ENCODE data around the gene BCAP29.

Gene BCAP29

DNA sequence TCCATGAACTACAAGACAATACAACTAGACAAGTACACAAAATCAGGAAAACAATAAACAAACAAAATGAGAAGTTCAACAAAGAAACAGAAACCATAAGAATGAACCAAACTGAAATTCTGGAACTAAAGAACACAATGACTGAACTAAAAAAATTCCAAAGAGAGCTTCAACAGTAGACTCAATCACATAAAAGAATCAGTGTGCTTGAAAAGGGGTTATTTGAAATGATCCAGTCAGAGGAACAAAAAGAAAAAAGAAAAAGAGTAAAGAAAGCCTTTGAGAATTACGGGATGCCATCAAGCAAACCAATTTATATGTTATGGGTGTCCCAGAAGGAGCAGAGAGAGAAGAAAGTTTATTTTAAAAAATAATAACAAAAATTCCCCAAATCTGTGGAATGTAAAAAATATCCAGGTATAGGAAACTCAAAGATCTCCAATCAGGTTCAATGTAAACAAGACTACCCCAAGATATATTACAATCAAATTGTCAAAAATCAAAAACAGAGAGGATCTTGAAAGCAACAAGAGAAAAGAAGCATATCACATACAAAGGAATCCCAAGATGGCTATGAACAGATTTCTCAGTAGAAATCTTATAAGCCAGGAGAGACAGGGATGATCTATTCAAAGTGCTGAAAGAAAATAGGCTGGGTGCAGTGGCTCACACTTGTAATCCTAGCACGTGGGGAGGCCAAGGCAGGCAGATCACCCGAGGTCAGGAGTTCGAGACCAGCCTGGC lies 35.0 kb upstream of the BCAP29 start:
- TF ChIP-seq, protein P1, sequence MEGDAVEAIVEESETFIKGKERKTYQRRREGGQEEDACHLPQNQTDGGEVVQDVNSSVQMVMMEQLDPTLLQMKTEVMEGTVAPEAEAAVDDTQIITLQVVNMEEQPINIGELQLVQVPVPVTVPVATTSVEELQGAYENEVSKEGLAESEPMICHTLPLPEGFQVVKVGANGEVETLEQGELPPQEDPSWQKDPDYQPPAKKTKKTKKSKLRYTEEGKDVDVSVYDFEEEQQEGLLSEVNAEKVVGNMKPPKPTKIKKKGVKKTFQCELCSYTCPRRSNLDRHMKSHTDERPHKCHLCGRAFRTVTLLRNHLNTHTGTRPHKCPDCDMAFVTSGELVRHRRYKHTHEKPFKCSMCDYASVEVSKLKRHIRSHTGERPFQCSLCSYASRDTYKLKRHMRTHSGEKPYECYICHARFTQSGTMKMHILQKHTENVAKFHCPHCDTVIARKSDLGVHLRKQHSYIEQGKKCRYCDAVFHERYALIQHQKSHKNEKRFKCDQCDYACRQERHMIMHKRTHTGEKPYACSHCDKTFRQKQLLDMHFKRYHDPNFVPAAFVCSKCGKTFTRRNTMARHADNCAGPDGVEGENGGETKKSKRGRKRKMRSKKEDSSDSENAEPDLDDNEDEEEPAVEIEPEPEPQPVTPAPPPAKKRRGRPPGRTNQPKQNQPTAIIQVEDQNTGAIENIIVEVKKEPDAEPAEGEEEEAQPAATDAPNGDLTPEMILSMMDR (IDR thresholded peaks at IDR 0.05; ENCODE audit: low read depth, low read length, missing control alignments), result no peak
- no peak for DNase-seq
- H3K27me3 ChIP-seq (replicated peaks), result no peaks in the 10 kb centered on the region
- H3K4me3 ChIP-seq (ENCODE audit: low read depth, low read length), result no peak overlapping the region
- in situ Hi-C loops (cut with HindIII; ENCODE audit: low pct_ligation_motif_present, low sequenced_read_pairs), result no loop called here
- H3K27ac ChIP-seq, result no peak overlapping the region
- H3K36me3 ChIP-seq (replicated peaks), result peaks cover 8% of the 10 kb centered on the region

DNA sequence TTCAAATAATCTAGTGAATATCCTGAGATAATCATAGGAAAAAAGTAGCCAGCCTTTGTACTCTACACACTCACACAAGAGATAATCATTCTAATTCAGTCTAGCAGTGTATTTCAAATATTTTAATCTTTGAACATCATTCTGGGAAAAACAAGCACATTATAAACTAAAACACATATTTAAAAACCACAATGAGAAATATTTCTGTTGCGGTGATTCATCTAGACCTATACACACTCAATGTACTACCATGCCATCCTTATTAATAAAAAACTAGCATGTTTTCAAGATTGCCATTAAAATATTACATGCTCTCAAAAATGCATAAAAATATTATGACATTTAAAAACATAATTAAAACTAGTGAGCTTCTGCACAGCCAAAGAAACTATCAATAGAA lies 28.1 kb upstream of the BCAP29 start:
- Histone ChIP-seq H3K27ac (no peak overlapping the region), H3K4me3 (ENCODE audit: low read depth, low read length) (no peak overlapping the region), H3K36me3 (replicated peaks) (peaks cover 11% of the 10 kb centered on the region), H3K27me3 (replicated peaks) (no peaks in the 10 kb centered on the region)
- TF ChIP-seq, protein P1 (IDR thresholded peaks at IDR 0.05; ENCODE audit: low read depth, low read length, missing control alignments), result no peak
- no peak for DNase-seq
- in situ Hi-C loops (cut with HindIII; ENCODE audit: low pct_ligation_motif_present, low sequenced_read_pairs), result no loop called here

- no peak for DNase-seq
- Histone ChIP-seq H3K27me3 (replicated peaks) (no peaks in the 10 kb centered on the region), H3K4me3 (ENCODE audit: low read depth, low read length) (no peak overlapping the region), H3K27ac (no peak overlapping the region), H3K36me3 (replicated peaks) (peaks cover 9% of the 10 kb centered on the region)
- in situ Hi-C loops (cut with HindIII; ENCODE audit: low pct_ligation_motif_present, low sequenced_read_pairs), result no loop called here
- TF ChIP-seq, protein P1 (IDR thresholded peaks at IDR 0.05; ENCODE audit: low read depth, low read length, missing control alignments), result no peak
Measured at GRCh38 chr7:107555893-107556292, 24.2 kb upstream of the BCAP29 start.

GRCh38 chr7:107559864-107560263 lies 20.2 kb upstream of the BCAP29 start:
- Histone ChIP-seq H3K36me3 (replicated peaks) (peaks cover 5% of the 10 kb centered on the region), H3K4me3 (ENCODE audit: low read depth, low read length) (no peak overlapping the region), H3K27ac (peak overlapping the region; percentile 54), H3K27me3 (replicated peaks) (no peaks in the 10 kb centered on the region)
- peak; percentile 58 for DNase-seq
- TF ChIP-seq, protein P1 (IDR thresholded peaks at IDR 0.05; ENCODE audit: low read depth, low read length, missing control alignments), result no peak
- in situ Hi-C loops (cut with HindIII; ENCODE audit: low pct_ligation_motif_present, low sequenced_read_pairs), result no loop called here

- TF ChIP-seq, protein P1 (IDR thresholded peaks at IDR 0.05; ENCODE audit: low read depth, low read length, missing control alignments), result no peak
- Histone ChIP-seq H3K36me3 (replicated peaks) (peaks cover 2% of the 10 kb centered on the region), H3K27me3 (replicated peaks) (no peaks in the 10 kb centered on the region), H3K27ac (no peak overlapping the region), H3K4me3 (ENCODE audit: low read depth, low read length) (no peak overlapping the region)
- in situ Hi-C loops (cut with HindIII; ENCODE audit: low pct_ligation_motif_present, low sequenced_read_pairs), result no loop called here
- DNase-seq, result no peak
Measured at GRCh38 chr7:107560898-107561516, 19.0 kb upstream of the BCAP29 start.
